GM13976 (cell line): Measurements from ENCODE around the gene ADIPOR2.
"Not testable (repeated sequence)": the region's sequence is repeated elsewhere in the genome, so short reads cannot be mapped to it uniquely, and the experiment has no call there.

Source experiments
- DNase-seq: peaks from one replicate; pipeline ENCODE4 v3.0.0; 2012; ENCODE audit warnings: low spot score
- in situ Hi-C: fragments of 300-500 bp; cut with MboI; formaldehyde crosslinking; loops from one replicate; pipeline ENCODE4 v1.12.0; 2022; ENCODE audit warnings: low sequenced_read_pairs, mixed read lengths, inconsistent platforms; ENCODE audit not compliant: unreplicated experiment
- TF ChIP-seq, protein P1 (sequence below): IDR thresholded peaks from 2 replicates; pipeline ENCODE4 v1.5.1; 2012; ENCODE audit warnings: borderline replicate concordance, mild to moderate bottlenecking; ENCODE audit not compliant: insufficient read depth; ENCODE audit errors: extremely low read depth, missing control alignments, control extremely low read depth

The ADIPOR2 gene

DNA sequence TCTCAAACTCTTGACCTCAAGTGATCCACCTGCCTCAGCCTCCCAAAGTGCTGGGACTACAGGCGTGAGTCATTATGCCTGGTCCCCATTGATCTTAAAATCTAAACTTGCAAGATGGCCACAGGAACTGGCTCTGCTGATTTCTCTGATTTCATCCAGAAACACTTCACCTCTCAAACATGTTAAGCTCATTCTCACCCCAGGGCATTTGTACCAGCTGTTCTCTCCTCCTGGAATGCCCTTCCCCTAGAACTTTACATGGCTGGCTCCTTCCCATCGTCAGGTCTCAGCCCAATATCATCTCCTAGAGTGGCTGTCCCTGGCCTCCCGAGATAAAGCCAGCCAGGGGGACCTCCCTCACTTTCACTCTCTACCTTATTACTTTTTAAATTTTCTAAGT, 124.2 kb downstream of the ADIPOR2 start:
- no peak for DNase-seq
- TF ChIP-seq, protein P1, sequence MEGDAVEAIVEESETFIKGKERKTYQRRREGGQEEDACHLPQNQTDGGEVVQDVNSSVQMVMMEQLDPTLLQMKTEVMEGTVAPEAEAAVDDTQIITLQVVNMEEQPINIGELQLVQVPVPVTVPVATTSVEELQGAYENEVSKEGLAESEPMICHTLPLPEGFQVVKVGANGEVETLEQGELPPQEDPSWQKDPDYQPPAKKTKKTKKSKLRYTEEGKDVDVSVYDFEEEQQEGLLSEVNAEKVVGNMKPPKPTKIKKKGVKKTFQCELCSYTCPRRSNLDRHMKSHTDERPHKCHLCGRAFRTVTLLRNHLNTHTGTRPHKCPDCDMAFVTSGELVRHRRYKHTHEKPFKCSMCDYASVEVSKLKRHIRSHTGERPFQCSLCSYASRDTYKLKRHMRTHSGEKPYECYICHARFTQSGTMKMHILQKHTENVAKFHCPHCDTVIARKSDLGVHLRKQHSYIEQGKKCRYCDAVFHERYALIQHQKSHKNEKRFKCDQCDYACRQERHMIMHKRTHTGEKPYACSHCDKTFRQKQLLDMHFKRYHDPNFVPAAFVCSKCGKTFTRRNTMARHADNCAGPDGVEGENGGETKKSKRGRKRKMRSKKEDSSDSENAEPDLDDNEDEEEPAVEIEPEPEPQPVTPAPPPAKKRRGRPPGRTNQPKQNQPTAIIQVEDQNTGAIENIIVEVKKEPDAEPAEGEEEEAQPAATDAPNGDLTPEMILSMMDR: no peak
- in situ Hi-C loops: loop anchor here (25.0 kb wide), 1 partner anchor 222 kb away; no protein-coding TSS in a partner anchor

DNA sequence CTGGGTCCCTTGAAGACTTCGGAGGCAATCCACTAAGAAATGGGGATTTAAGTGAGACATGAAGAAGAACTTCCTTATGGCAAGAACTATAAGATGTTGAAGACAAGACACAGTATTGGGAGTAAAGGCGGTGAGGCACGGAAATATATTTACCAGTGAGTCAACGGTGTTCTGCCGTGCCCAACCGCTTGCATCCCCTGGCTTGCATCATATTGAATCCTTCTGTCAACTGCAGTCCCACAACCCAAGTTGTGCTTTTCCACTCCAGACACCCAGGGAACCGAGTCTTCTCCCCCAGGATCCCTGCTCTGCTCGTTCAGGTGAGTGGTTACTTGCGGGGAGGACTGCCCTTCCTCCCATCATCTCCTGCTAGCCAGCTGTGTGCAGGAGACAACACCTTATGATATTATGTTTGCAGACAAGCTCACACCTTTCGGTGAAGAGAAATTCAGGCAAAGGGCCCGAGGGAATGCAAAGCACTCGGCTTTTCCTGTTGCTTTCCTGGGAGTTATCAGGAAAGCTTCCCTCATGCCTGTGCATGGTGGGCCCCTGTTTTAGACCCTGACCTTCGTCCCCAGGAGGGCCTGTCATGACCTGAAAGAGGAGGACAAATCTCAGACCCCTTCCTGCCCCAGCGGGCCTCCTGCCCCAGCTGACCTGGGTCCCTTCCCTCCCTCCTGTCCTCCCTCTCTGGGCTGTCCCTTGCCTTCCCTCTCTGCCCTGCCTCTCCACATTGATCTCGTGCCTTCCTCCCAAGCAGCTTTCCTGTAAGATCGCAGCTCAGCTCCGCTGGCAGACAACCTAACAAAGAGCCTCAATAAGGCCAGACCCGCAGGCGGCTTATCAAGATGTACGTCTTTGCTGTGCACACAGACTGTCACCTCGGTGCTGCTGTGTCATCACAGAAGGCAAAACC, 125.2 kb downstream of the ADIPOR2 start:
- DNase-seq: no peak
- TF ChIP-seq, protein P1: no peak
- in situ Hi-C loops: loop anchor here (25.0 kb wide), 1 partner anchor 221 kb away; no protein-coding TSS in a partner anchor

DNA sequence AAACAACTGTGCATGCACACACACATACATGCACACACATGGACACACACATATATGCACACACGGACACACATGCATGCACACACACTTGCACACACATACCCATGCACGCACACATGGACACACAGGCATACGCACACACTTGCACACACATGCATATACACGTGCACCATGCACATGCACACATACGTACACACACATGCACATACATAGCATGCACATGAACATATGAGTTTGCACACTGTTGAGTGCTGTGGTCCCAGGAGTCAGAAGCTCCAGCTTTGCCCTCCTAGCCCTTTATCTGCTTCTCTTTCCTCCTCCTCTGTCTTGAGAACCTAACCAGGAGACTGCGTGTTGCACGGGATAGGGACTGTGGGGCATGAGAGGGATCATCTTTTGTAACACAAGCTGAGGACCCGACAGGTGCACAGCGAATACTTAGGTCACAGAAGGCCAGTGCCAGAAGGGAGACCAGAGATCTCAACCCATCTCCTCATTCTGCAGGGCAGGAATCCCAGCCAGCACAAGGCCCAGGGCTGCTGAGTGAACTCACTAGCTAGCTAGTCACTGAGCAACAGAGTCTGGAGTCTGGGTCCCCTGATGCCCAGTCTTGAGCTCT, 126.0 kb downstream of the ADIPOR2 start:
- TF ChIP-seq, protein P1: no peak
- in situ Hi-C loops: loop anchor here (25.0 kb wide), 1 partner anchor 220 kb away; no protein-coding TSS in a partner anchor
- DNase-seq: no peak

GRCh38 chr12:1817928-1818327, 127.1 kb downstream of the ADIPOR2 start:
- in situ Hi-C loops: loop anchor here (25.0 kb wide), 1 partner anchor 219 kb away; no protein-coding TSS in a partner anchor

GRCh38 chr12:1819050-1819449, 128.2 kb downstream of the ADIPOR2 start:
- in situ Hi-C loops: loop anchor here (25.0 kb wide), 1 partner anchor 218 kb away; no protein-coding TSS in a partner anchor
- TF ChIP-seq, protein P1: no peak
- DNase-seq: no peak

More at GRCh38 chr12:1817928-1818327, 127.1 kb downstream of the ADIPOR2 start:
- DNase-seq: not testable (repeated sequence)

GRCh38 chr12:1819571-1819970, 128.7 kb downstream of the ADIPOR2 start:
- in situ Hi-C loops: loop anchor here (25.0 kb wide), 1 partner anchor 218 kb away; no protein-coding TSS in a partner anchor
- no peak for DNase-seq
- TF ChIP-seq, protein P1: no peak
